Measurements from ENCODE around the gene CTNND2.

CTNND2 gene

DNA sequence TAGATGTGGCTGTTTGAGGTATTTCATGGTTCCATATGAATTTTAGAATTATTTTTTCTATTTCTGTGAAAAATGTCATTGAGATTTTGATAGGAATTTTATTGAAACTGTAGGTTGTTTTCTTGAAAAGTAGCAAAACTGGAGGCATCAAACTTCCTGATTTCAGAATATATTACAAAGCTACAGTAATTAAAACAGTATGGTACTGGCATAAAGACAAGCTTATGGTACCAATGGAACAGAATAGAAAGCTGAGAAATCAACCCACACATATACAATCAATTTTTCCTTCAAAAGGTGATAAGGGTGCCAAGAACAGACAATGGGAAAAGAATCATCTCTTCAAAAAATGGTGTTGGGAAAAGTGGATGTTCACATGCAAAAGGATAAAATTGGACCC lies 945.5 kb downstream of the CTNND2 start:
- DNase-seq, result no peak
- H3K9ac ChIP-seq (ENCODE audit: low read depth, low read length), result no peak overlapping the region
- H3K4me2 ChIP-seq (ENCODE audit: insufficient read depth, low read length), result no peak overlapping the region
- no peaks in the 10 kb centered on the region for H3K36me3 ChIP-seq (ENCODE audit: insufficient read depth, low read length)
- no peaks in the 10 kb centered on the region for H3K27me3 ChIP-seq (ENCODE audit: insufficient read depth, low read length, poor library complexity)
- H3K79me2 ChIP-seq (ENCODE audit: insufficient read depth, low read length), result no peaks in the 10 kb centered on the region
- no peak overlapping the region for H3K4me3 ChIP-seq (ENCODE audit: low read depth in 1 of 2, low read length in 2 of 2)
- no peak overlapping the region for H2AFZ ChIP-seq (ENCODE audit: low read depth, low read length)
- TF ChIP-seq EZH2 (IDR thresholded peaks at IDR 0.05; ENCODE audit: borderline replicate concordance, low read depth, low read length, severe bottlenecking), result no peak
- TF ChIP-seq, protein P1, sequence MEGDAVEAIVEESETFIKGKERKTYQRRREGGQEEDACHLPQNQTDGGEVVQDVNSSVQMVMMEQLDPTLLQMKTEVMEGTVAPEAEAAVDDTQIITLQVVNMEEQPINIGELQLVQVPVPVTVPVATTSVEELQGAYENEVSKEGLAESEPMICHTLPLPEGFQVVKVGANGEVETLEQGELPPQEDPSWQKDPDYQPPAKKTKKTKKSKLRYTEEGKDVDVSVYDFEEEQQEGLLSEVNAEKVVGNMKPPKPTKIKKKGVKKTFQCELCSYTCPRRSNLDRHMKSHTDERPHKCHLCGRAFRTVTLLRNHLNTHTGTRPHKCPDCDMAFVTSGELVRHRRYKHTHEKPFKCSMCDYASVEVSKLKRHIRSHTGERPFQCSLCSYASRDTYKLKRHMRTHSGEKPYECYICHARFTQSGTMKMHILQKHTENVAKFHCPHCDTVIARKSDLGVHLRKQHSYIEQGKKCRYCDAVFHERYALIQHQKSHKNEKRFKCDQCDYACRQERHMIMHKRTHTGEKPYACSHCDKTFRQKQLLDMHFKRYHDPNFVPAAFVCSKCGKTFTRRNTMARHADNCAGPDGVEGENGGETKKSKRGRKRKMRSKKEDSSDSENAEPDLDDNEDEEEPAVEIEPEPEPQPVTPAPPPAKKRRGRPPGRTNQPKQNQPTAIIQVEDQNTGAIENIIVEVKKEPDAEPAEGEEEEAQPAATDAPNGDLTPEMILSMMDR (IDR thresholded peaks at IDR 0.05; ENCODE audit: borderline replicate concordance, extremely low read depth, low read length, poor library complexity, severe bottlenecking), result no peak
- H4K20me1 ChIP-seq (ENCODE audit: insufficient read depth, low read length), result no peaks in the 10 kb centered on the region
- no peaks in the 10 kb centered on the region for H3K4me1 ChIP-seq (ENCODE audit: insufficient read depth, low read length)
- H3K27ac ChIP-seq (ENCODE audit: low read length), result no peak overlapping the region
- no peak for ATAC-seq (ENCODE audit: insufficient read depth, low read depth)
- H3K9me3 ChIP-seq (ENCODE audit: insufficient read depth, low read length, severe bottlenecking), result peaks cover 3% of the 10 kb centered on the region

DNA sequence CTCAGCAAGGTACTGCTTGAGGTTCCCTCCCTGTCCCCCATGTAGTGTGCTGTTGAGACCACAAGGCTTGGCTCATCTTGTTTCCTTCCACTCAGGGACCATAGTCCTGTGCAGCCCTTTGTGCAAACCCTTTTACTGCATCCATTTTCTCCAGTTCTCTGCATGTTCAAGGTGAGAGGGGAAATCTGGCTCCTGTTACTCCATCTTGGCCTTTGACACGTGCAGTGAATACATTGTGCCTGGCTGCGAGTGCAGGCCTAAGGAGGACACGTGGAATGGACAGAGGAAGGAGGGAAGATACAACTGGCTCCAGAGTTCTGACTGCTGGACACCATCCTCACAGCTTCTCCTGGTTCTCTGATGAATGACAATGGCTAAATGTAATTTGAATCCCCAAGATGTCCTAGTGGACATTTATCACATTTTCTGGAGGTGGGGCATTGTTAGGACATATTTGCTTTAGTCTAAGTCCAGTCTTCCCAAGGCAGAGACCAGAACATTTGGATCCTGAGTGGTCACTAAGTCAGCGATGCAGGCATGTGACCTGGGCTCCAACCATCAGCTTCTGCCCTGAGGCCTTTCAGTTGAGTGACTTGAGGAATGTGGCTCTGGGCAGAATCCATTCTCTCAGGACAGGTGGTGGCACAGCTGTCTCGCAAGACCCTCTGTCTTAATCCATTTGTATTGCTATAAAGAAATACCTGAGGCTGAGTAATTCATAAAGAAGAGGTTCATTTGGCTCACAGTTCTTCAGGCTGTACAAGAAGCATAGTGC lies 954.2 kb downstream of the CTNND2 start:
- no peak for TF ChIP-seq EZH2 (IDR thresholded peaks at IDR 0.05; ENCODE audit: borderline replicate concordance, low read depth, low read length, severe bottlenecking)
- TF ChIP-seq, protein P1 (IDR thresholded peaks at IDR 0.05; ENCODE audit: borderline replicate concordance, extremely low read depth, low read length, poor library complexity, severe bottlenecking), result no peak
- H3K9me3 ChIP-seq (ENCODE audit: insufficient read depth, low read length, severe bottlenecking), result no peaks in the 10 kb centered on the region
- H3K36me3 ChIP-seq (ENCODE audit: insufficient read depth, low read length), result no peaks in the 10 kb centered on the region
- no peak overlapping the region for H3K4me2 ChIP-seq (ENCODE audit: insufficient read depth, low read length)
- H3K27ac ChIP-seq (ENCODE audit: low read length), result no peak overlapping the region
- no peaks in the 10 kb centered on the region for H3K79me2 ChIP-seq (ENCODE audit: insufficient read depth, low read length)
- no peak overlapping the region for H3K4me3 ChIP-seq (ENCODE audit: low read depth in 1 of 2, low read length in 2 of 2)
- no peak for DNase-seq
- no peak overlapping the region for H3K9ac ChIP-seq (ENCODE audit: low read depth, low read length)
- H4K20me1 ChIP-seq (ENCODE audit: insufficient read depth, low read length), result no peaks in the 10 kb centered on the region
- no peak overlapping the region for H2AFZ ChIP-seq (ENCODE audit: low read depth, low read length)
- ATAC-seq (ENCODE audit: insufficient read depth, low read depth), result no peak
- no peaks in the 10 kb centered on the region for H3K4me1 ChIP-seq (ENCODE audit: insufficient read depth, low read length)
- H3K27me3 ChIP-seq (ENCODE audit: insufficient read depth, low read length, poor library complexity), result peaks cover 6% of the 10 kb centered on the region

DNA sequence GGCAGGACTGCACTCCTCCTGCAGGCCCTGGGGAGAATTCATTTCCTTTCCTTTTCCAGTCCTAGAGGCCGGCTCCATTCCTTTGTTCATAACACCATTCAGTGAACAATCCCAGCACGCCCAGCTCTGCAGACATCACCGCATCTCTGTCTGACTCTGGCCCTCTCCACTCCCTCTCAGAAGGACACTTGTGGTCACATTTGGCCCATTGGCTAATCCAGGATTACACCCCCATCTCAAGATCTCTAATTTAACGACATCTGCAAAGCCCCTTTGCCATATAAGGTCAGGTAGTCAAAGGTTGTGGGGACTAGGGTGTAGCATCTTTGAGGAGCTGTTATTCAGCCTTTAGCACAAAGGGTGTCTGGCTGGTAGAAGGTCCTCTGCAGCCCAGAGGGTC lies 958.2 kb downstream of the CTNND2 start:
- TF ChIP-seq, protein P1 (IDR thresholded peaks at IDR 0.05; ENCODE audit: borderline replicate concordance, extremely low read depth, low read length, poor library complexity, severe bottlenecking), result no peak
- no peak for TF ChIP-seq EZH2 (IDR thresholded peaks at IDR 0.05; ENCODE audit: borderline replicate concordance, low read depth, low read length, severe bottlenecking)
- H3K27ac ChIP-seq (ENCODE audit: low read length), result no peak overlapping the region
- no peaks in the 10 kb centered on the region for H4K20me1 ChIP-seq (ENCODE audit: insufficient read depth, low read length)
- H2AFZ ChIP-seq (ENCODE audit: low read depth, low read length), result no peak overlapping the region
- no peaks in the 10 kb centered on the region for H3K36me3 ChIP-seq (ENCODE audit: insufficient read depth, low read length)
- H3K27me3 ChIP-seq (ENCODE audit: insufficient read depth, low read length, poor library complexity), result peaks cover 10% of the 10 kb centered on the region
- H3K9ac ChIP-seq (ENCODE audit: low read depth, low read length), result no peak overlapping the region
- ATAC-seq (ENCODE audit: insufficient read depth, low read depth) (no peak), DNase-seq (no peak)
- no peaks in the 10 kb centered on the region for H3K79me2 ChIP-seq (ENCODE audit: insufficient read depth, low read length)
- H3K4me1 ChIP-seq (ENCODE audit: insufficient read depth, low read length), result no peaks in the 10 kb centered on the region
- no peak overlapping the region for H3K4me2 ChIP-seq (ENCODE audit: insufficient read depth, low read length)
- no peak overlapping the region for H3K4me3 ChIP-seq (ENCODE audit: low read depth in 1 of 2, low read length in 2 of 2)
- H3K9me3 ChIP-seq (ENCODE audit: insufficient read depth, low read length, severe bottlenecking), result no peaks in the 10 kb centered on the region

Measured in DND-41 (cell line).